Common myeloid progenitor, CD34-positive (primary cell): Measurements from ENCODE around the gene CASKIN1.
A peak's percentile ranks its signal among the peaks of the same experiment; 100 is the strongest.

Experiments used
- CTCF ChIA-PET: fragments of 350-600 bp; sonication (Branson Sonifier 250); formaldehyde crosslinking; loops from one replicate; lab custom pipeline; 2021; ENCODE audit warnings: antibody characterized with exemption; lab: Charles Lee
- POLR2A ChIA-PET: fragments of 350-600 bp; sonication (Branson Sonifier 250); formaldehyde crosslinking; loops from one replicate; lab custom pipeline; 2021; ENCODE audit warnings: antibody characterized with exemption; lab: Charles Lee
- DNase-seq, 3 donors: peaks; one replicate each; pipeline versions ENCODE4 v3.0.0 to v3.0.0-alpha.2; 2013
- H3K27ac ChIP-seq, 2 experiments: 1 replicate in 1 of 2; 2 replicates in 1 of 2; pipeline ENCODE4 v1.7.0; 2013; ENCODE audit warnings: inconsistent platforms in 2 of 2, low read length in 2 of 2, mild to moderate bottlenecking in 2 of 2, low read depth in 1 of 2, moderate library complexity in 1 of 2; ENCODE audit not compliant: severe bottlenecking in 2 of 2, insufficient read depth in 1 of 2, poor library complexity in 1 of 2
- H3K27me3 ChIP-seq, 5 experiments: replicated peaks in 2 of 5; 1 replicate in 3 of 5; 2 replicates in 2 of 5; pipeline versions ENCODE4 v1.6.1 to v1.7.0; 2013; ENCODE audit warnings: low read length in 4 of 5, mild to moderate bottlenecking in 2 of 5, moderate library complexity in 2 of 5, inconsistent platforms in 1 of 5; ENCODE audit not compliant: insufficient read depth in 5 of 5, control insufficient read depth in 4 of 5
- H3K36me3 ChIP-seq, 4 experiments: 1 replicate in 2 of 4; 2 replicates in 2 of 4; pipeline versions ENCODE4 v1.6.1 to v1.7.0; 2013; ENCODE audit warnings: low read length in 3 of 4, control low read depth in 1 of 4, mild to moderate bottlenecking in 1 of 4; ENCODE audit not compliant: control insufficient read depth in 4 of 4, insufficient read depth in 4 of 4
- H3K4me1 ChIP-seq, 4 experiments: 1 replicate in 3 of 4; 2 replicates in 1 of 4; pipeline versions ENCODE4 v1.6.1 to v1.7.1; 2013; ENCODE audit warnings: low read length in 3 of 4, mild to moderate bottlenecking in 3 of 4, control low read depth in 1 of 4, inconsistent platforms in 1 of 4, moderate library complexity in 1 of 4; ENCODE audit not compliant: control insufficient read depth in 4 of 4, insufficient read depth in 4 of 4; ENCODE audit errors: control extremely low read depth in 1 of 4
- H3K4me3 ChIP-seq, 7 experiments: 1 replicate in 4 of 7; 2 replicates in 3 of 7; pipeline versions ENCODE4 v1.5.1 to v1.7.0; 2013; ENCODE audit warnings: mild to moderate bottlenecking in 7 of 7, low read length in 6 of 7, moderate library complexity in 6 of 7, inconsistent platforms in 2 of 7, low read depth in 2 of 7, control low read depth in 1 of 7; ENCODE audit not compliant: insufficient read depth in 4 of 7, control insufficient read depth in 1 of 7; ENCODE audit errors: extremely low read depth in 1 of 7
- H3K9me3 ChIP-seq, 5 experiments: 1 replicate in 4 of 5; 2 replicates in 1 of 5; pipeline versions ENCODE4 v1.6.1 to v1.7.1; 2013; ENCODE audit warnings: low read length in 4 of 5, mild to moderate bottlenecking in 2 of 5, inconsistent platforms in 1 of 5, low read depth in 1 of 5, moderate library complexity in 1 of 5; ENCODE audit not compliant: control insufficient read depth in 4 of 5, insufficient read depth in 2 of 5; ENCODE audit errors: control extremely low read depth in 1 of 5
- WGBS: methylation state at CpG from one replicate; pipeline ENCODE4 v1.1.5; 2013; ENCODE audit not compliant: insufficient coverage; 5-methylcytosine and 5-hydroxymethylcytosine counted together

CASKIN1 gene

DNA sequence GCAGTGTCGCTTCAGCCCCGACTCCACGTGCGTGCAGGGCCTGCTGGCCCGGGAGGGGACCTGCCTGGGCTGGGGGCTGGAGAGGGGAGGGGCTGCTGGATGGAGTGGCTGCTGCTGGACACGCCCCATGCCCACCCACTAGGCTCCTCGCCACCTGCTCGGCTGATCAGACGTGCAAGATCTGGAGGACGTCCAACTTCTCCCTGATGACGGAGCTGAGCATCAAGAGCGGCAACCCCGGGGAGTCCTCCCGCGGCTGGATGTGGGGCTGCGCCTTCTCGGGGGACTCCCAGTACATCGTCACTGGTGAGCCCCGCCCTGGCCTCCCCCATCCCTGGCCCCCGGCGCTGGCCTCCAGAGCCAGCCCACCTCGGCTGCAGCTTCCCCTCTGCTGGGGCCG, 11.9 kb upstream of the CASKIN1 start:
- DNase-seq, result no peak
- Histone ChIP-seq H3K9me3 (no peaks in the 10 kb centered on the region), H3K27ac (no peak overlapping the region), H3K4me3 (no peak overlapping the region), H3K4me1 (peaks cover 2 to 36% (median 23%) of the 10 kb centered on the region in 4 experiments), H3K36me3 (peaks cover 6 to 59% (median 36%) of the 10 kb centered on the region in 4 experiments), H3K27me3 (peaks cover 0 to 3% (median 0%) of the 10 kb centered on the region in 5 experiments)
- CTCF ChIA-PET, result no interaction called here
- WGBS, result 96% methylated on average over 20 of the region's 23 CpGs
- POLR2A ChIA-PET, result no interaction called here

DNA sequence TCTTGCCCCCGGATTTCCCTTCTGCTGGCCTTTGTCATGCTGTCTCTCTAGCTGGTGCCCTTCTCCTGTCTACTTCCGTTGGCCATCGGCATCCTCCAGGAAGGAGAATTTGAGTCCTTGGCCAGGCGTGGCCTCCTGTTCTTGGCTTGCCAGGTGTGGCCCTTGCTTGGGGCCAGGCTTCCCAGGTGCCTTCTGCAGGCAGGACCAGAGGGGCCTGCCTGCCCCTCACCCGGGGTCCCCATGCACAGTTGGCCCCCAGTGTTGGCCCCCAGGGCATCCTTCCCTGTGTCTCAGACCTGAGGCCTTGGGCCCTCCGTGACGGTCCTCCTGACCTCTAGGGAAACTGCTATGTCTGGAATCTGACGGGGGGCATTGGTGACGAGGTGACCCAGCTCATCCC, 11.5 kb upstream of the CASKIN1 start:
- peaks cover 0 to 31% (median 18%) of the 10 kb centered on the region in 4 experiments for H3K4me1 ChIP-seq
- no peak overlapping the region for H3K4me3 ChIP-seq
- WGBS, result 100% methylated on average over 4 of the region's 9 CpGs
- ChIA-PET POLR2A (no interaction called here), CTCF (no interaction called here)
- DNase-seq, result no peak
- H3K36me3 ChIP-seq, result peaks cover 6 to 55% (median 36%) of the 10 kb centered on the region in 4 experiments
- no peaks in the 10 kb centered on the region for H3K27me3 ChIP-seq
- no peak overlapping the region for H3K27ac ChIP-seq
- no peaks in the 10 kb centered on the region for H3K9me3 ChIP-seq

DNA sequence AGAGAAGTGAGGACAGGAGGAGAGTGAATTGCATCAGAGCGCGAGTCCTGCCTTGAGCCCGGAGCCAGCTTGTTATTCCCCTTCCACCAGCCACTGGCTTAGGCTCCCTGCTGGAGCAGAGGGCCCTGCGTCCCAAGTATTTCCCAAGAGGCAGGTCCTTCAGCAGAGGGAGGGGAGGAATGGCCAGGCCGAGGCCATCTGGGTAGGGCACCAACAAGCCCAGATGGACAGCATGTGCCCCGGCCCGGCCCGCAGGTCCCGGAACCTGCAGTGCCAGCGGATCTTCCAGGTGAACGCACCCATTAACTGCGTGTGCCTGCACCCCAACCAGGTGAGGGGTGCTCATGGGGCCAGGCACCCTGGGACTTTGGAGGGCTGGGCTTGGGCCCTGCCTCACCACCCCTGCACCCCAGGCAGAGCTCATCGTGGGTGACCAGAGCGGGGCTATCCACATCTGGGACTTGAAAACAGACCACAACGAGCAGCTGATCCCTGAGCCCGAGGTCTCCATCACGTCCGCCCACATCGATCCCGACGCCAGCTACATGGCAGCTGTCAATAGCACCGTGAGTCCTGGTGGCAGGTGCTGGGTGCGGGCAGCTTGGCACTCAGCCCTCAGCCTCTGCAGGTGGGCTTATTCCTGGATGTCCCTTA, 10.5 kb upstream of the CASKIN1 start:
- Histone ChIP-seq H3K27me3 (no peaks in the 10 kb centered on the region), H3K4me1 (peaks cover 0 to 22% (median 14%) of the 10 kb centered on the region in 4 experiments), H3K36me3 (peaks cover 6 to 46% (median 34%) of the 10 kb centered on the region in 4 experiments), H3K27ac (peak overlapping the region in 1 of 2 experiments; percentile 91), H3K9me3 (no peaks in the 10 kb centered on the region), H3K4me3 (no peak overlapping the region)
- no peak for DNase-seq
- POLR2A ChIA-PET, result no interaction called here
- CTCF ChIA-PET, result interaction anchor here (0.7 to 1.7 kb wide), 3 partner anchors 9 to 51 kb away, joined by 3 to 4 read pairs (median 3); partner anchors contain the start of gene TRAF7
- 97% methylated on average over 21 of the region's 23 CpGs for WGBS

DNA sequence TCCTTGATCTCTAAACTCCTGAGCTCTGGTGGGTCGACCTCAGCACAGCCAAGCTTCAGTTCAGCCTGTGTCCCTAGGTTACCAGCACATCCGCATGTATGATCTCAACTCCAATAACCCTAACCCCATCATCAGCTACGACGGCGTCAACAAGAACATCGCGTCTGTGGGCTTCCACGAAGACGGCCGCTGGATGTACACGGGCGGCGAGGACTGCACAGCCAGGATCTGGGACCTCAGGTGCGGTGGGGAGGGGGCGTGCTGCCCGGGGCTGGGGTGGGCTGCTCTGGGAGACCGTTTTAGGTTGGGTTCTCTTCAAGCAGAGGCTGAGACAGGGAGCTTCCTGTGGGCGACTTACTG, 10.0 kb upstream of the CASKIN1 start:
- peaks cover 0 to 21% (median 14%) of the 10 kb centered on the region in 4 experiments for H3K4me1 ChIP-seq
- CTCF ChIA-PET, result interaction anchor here (0.7 to 1.7 kb wide), 2 partner anchors 19 to 51 kb away, joined by 3 to 4 read pairs; partner anchors contain the start of gene TRAF7
- WGBS, result 93% methylated on average over 16 of the region's 18 CpGs
- no peaks in the 10 kb centered on the region for H3K9me3 ChIP-seq
- no peak for DNase-seq
- peaks cover 6 to 42% (median 32%) of the 10 kb centered on the region in 4 experiments for H3K36me3 ChIP-seq
- H3K4me3 ChIP-seq, result peak overlapping the region in 5 of 7 experiments; percentile 84 to 99 (median 89)
- POLR2A ChIA-PET, result interaction anchor here (1.8 kb wide), 1 partner anchor 8 kb away, joined by 5 read pairs; the partner anchor contains the start of gene PGP
- H3K27me3 ChIP-seq, result no peaks in the 10 kb centered on the region
- peak overlapping the region in 1 of 2 experiments; percentile 91 for H3K27ac ChIP-seq

DNA sequence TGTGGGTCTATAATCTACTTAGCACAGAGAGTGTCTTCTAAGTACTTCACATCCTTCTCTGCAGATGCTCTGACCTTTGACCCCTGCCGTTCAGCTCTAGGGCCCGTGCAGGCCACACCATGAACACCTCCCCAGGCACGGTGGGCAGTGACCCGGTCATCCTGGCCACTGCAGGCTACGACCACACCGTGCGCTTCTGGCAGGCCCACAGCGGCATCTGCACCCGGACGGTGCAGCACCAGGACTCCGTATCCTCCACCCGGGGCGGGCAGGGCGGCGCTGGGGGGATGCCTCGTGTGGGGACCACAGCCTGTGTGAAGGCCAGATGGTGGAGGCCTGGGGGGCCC, 9.5 kb upstream of the CASKIN1 start:
- H3K4me1 ChIP-seq, result peaks cover 0 to 21% (median 14%) of the 10 kb centered on the region in 4 experiments
- no peak for DNase-seq
- peaks cover 6 to 42% (median 32%) of the 10 kb centered on the region in 4 experiments for H3K36me3 ChIP-seq
- CTCF ChIA-PET, result interaction anchor here (0.7 to 1.7 kb wide), 2 partner anchors 19 to 50 kb away, joined by 3 to 4 read pairs; partner anchors contain the start of gene TRAF7
- H3K27ac ChIP-seq, result peak overlapping the region in 1 of 2 experiments; percentile 91
- WGBS, result 15% methylated on average over 8 of the region's 16 CpGs
- no peaks in the 10 kb centered on the region for H3K27me3 ChIP-seq
- POLR2A ChIA-PET, result interaction anchor here (1.3 to 1.8 kb wide), 2 partner anchors 9 to 50 kb away, joined by 3 to 5 read pairs; partner anchors contain the start of genes PGP and TRAF7
- no peaks in the 10 kb centered on the region for H3K9me3 ChIP-seq
- H3K4me3 ChIP-seq, result peak overlapping the region; percentile 79 to 99 (median 89)

DNA sequence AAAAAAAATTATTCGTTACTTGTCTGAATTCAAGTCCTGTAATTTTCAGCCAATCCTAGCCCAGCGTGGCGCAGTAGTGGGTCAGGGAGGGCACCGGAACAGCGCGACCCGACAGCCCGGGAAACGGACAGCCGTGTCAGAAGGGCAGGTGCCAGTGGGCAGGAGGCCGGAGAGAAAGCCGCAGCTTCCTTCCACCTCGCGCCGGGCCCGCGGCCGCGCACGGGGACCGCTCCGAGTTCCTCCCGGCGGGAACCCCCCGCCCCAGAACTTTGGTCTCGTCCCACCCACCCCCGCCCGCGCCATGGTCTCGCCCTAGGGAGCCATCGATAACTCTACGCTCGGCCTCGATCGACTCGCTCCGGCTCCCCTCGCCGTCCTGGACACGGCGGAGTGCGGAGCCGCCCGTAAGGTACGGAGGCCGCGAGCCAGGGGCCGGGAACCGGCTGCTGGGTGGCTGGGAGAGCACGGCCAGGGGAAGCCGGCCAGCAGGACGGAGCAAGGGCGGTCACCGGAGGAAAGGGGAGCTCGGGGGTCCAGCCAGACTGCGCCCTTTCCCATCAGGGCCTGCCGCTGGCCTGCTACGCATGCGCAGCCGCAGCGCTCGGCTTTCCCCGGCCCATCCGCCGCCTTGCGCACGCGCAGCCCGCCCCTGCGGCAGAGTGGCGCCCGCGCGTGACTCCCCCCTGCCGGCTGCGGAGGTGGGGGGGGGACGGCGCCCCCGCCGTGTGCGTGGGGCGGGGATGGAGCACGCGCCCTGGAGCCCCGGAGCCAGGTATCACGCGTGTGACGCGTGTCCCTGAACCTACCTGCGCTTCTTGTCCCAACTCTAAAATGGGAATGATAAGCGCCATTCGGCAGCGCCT, 8.9 kb upstream of the CASKIN1 start, which contains the start of gene MLST8:
TSS of gene MLST8 (plus strand) at position 351 of the 863 bp plus-strand sequence. CDS start 632 bp downstream, outside the sequence.
- WGBS, result 0% methylated on average over 73 of the region's 93 CpGs
- H3K27me3 ChIP-seq, result peaks cover 0 to 2% (median 0%) of the 10 kb centered on the region in 5 experiments
- H3K27ac ChIP-seq, result peak within 1 kb of the TSS; percentile 66 to 91
- CTCF ChIA-PET, result interaction anchor here (1.7 kb wide), 1 partner anchor 50 kb away, joined by 4 read pairs; the partner anchor contains the start of gene TRAF7
- H3K36me3 ChIP-seq, result peaks cover 6 to 37% (median 31%) of the 10 kb centered on the region in 4 experiments
- H3K4me3 ChIP-seq, result peak within 1 kb of the TSS; percentile 79 to 99 (median 89)
- peak; percentile 91 to 95 (median 94) for DNase-seq
- POLR2A ChIA-PET, result interaction anchor here (0.7 to 1.8 kb wide), 3 partner anchors 9 to 240 kb away, joined by 3 to 5 read pairs (median 3); partner anchors contain the start of genes PGP and TRAF7
- peaks cover 0 to 21% (median 14%) of the 10 kb centered on the region in 4 experiments for H3K4me1 ChIP-seq
- no peaks in the 10 kb centered on the region for H3K9me3 ChIP-seq
